Measurements from ENCODE around the gene ZSWIM7.

DNA sequence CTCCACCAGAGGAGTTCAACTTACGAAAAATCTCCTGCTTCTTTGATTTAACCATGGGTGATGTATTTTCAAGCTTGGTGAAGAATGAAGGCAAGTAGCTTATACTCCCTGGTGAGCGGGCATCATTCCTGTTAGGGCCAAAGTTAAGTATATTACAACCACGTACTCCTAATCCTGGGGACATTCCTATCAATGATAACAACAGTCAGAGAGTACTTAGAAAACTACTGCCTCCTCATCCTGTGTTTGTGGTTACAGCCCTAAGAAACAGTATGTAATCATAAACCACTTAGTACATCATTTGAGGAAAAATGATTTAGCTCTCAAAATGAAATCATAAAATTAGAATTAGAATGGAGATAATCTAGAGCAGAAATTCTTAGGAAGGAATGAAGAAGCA, 47.5 kb upstream of the ZSWIM7 start:
- no peak for TF ChIP-seq EZH2 (IDR thresholded peaks at IDR 0.05; ENCODE audit: insufficient read depth, poor library complexity, severe bottlenecking)
- TF ChIP-seq EZH2phosphoT487 (IDR thresholded peaks at IDR 0.05; ENCODE audit: insufficient read depth, low read depth): no peak
